H1 (cell line): ENCODE data around the gene RGS3. TPM values are rescaled to one million over a fixed set of nuclear protein-coding genes. Genes with fewer than 3 reads are reported as not detected.
A peak's percentile ranks its signal among the peaks of the same experiment; 100 is the strongest.

Experiments used
- CTCF ChIA-PET: fragments of 300-600 bp; sonication (Branson Sonifier 250); formaldehyde crosslinking; loops from one replicate; lab custom pipeline; 2021; ENCODE audit not compliant: partially characterized antibody; lab: Charles Lee
- POLR2A ChIA-PET: fragments of 300-600 bp; sonication (Branson Sonifier 250); formaldehyde crosslinking; loops from one replicate; lab custom pipeline; 2021; ENCODE audit warnings: inconsistent platforms; ENCODE audit not compliant: partially characterized antibody; lab: Charles Lee
- DNase-seq, 2 experiments: peaks; one replicate each; pipeline versions ENCODE4 v3.0.0 to v3.0.0-alpha.2; 2010 to 2022; ENCODE audit warnings: low spot score in 2 of 2, low read depth in 1 of 2, mixed read lengths in 1 of 2
- FAIRE-seq: peaks from 2 replicates; lab custom pipeline; 2011; peaks lifted over from hg19 to GRCh38; lab: Jason Lieb, UNC
- H2AFZ ChIP-seq: 2 replicates; pipeline ENCODE4 v1.8.1; 2012; ENCODE audit warnings: low read length, inconsistent platforms
- H2AK5ac ChIP-seq: 2 replicates; pipeline ENCODE4 v1.6.1; 2013; ENCODE audit warnings: low read depth, low read length
- H2BK120ac ChIP-seq: replicated peaks from 2 replicates; pipeline ENCODE3; 2013; ENCODE audit warnings: low read depth, low read length, inconsistent platforms
- H2BK12ac ChIP-seq: 2 replicates; pipeline ENCODE4 v1.6.1; 2013; ENCODE audit warnings: low read depth, low read length
- H2BK15ac ChIP-seq: 2 replicates; pipeline ENCODE4 v1.6.1; 2013; ENCODE audit warnings: low read length
- H2BK20ac ChIP-seq: 2 replicates; pipeline ENCODE4 v1.6.1; 2013; ENCODE audit warnings: low read length
- H2BK5ac ChIP-seq: 2 replicates; pipeline ENCODE4 v1.6.1; 2013; ENCODE audit warnings: low read depth, low read length
- H3K14ac ChIP-seq: 2 replicates; pipeline ENCODE4 v1.6.1; 2013; ENCODE audit warnings: inconsistent platforms; ENCODE audit not compliant: insufficient read length
- H3K18ac ChIP-seq: 2 replicates; pipeline ENCODE4 v1.6.1; 2013; ENCODE audit warnings: low read length; ENCODE audit errors: extremely low read depth
- H3K23ac ChIP-seq: 2 replicates; pipeline ENCODE4 v1.6.1; 2013; ENCODE audit warnings: inconsistent platforms; ENCODE audit not compliant: insufficient read length
- H3K23me2 ChIP-seq: 2 replicates; pipeline ENCODE4 v1.6.1; 2013; ENCODE audit warnings: low read depth, low read length
- H3K27ac ChIP-seq: 2 replicates; pipeline ENCODE4 v1.6.1; 2011; ENCODE audit warnings: low read depth, low read length, inconsistent platforms
- H3K27me3 ChIP-seq, 4 experiments: replicated peaks in 1 of 4; 1 replicate in 1 of 4; 2 replicates in 3 of 4; pipeline versions ENCODE4 v1.6.1 to v1.8.1; 2011 to 2013; ENCODE audit warnings: low read length in 3 of 4, mild to moderate bottlenecking in 3 of 4, inconsistent platforms in 2 of 4, mixed read lengths in 2 of 4, moderate library complexity in 1 of 4; ENCODE audit not compliant: control insufficient read depth in 3 of 4, insufficient read depth in 3 of 4; ENCODE audit errors: extremely low read depth in 1 of 4
- H3K36me3 ChIP-seq, 4 experiments: 2 replicates each; pipeline versions ENCODE4 v1.6.1 to v1.8.1; 2011 to 2013; ENCODE audit warnings: mild to moderate bottlenecking in 4 of 4, low read length in 3 of 4, moderate library complexity in 2 of 4, control low read depth in 1 of 4, inconsistent platforms in 1 of 4; ENCODE audit not compliant: insufficient read depth in 4 of 4, control insufficient read depth in 2 of 4
- H3K4ac ChIP-seq: replicated peaks from 2 replicates; pipeline ENCODE3; 2013; ENCODE audit warnings: low read length, low read depth, mixed read lengths, inconsistent platforms; ENCODE audit not compliant: insufficient read length
- H3K4me1 ChIP-seq, 4 experiments: replicated peaks in 1 of 4; 1 replicate in 1 of 4; 2 replicates in 3 of 4; pipeline versions ENCODE4 v1.6.1 to v1.8.1; 2011 to 2013; ENCODE audit warnings: low read length in 3 of 4, inconsistent platforms in 2 of 4, mixed read lengths in 1 of 4; ENCODE audit not compliant: insufficient read depth in 4 of 4, control insufficient read depth in 3 of 4
- H3K4me2 ChIP-seq, 2 experiments: 2 replicates each; pipeline versions ENCODE4 v1.6.1 to v1.8.1; 2011 to 2013; ENCODE audit warnings: low read depth in 2 of 2, low read length in 2 of 2, control low read depth in 1 of 2, inconsistent platforms in 1 of 2, mild to moderate bottlenecking in 1 of 2; ENCODE audit not compliant: insufficient read depth in 1 of 2
- H3K4me3 ChIP-seq, 4 experiments: fragments of 200-600, 300-600 bp in 1 of 4; sonication (generic), shearing (Covaris generic), sonication (Bioruptor Twin) in 1 of 4; 2 replicates each; pipeline versions ENCODE4 v1.5.1 to v1.8.1; 2011 to 2016; ENCODE audit warnings: low read length in 4 of 4, low read depth in 3 of 4, control low read depth in 2 of 4, inconsistent platforms in 2 of 4, mild to moderate bottlenecking in 2 of 4, mixed read lengths in 1 of 4, moderate library complexity in 1 of 4; ENCODE audit not compliant: insufficient read depth in 2 of 4; ENCODE audit errors: extremely low read depth in 1 of 4
- H3K56ac ChIP-seq: replicated peaks from 2 replicates; pipeline ENCODE3; 2013; ENCODE audit warnings: low read depth, mild to moderate bottlenecking, mixed read lengths, low read length, inconsistent platforms; ENCODE audit not compliant: insufficient read length
- H3K79me1 ChIP-seq: 2 replicates; pipeline ENCODE4 v1.6.1; 2013; ENCODE audit warnings: low read depth, low read length, control low read depth
- H3K79me2 ChIP-seq, 2 experiments: 2 replicates each; pipeline versions ENCODE4 v1.6.1 to v1.8.1; 2012 to 2013; ENCODE audit warnings: low read length in 2 of 2, mild to moderate bottlenecking in 2 of 2, inconsistent platforms in 1 of 2; ENCODE audit not compliant: insufficient read depth in 2 of 2, control insufficient read depth in 1 of 2
- H3K9ac ChIP-seq, 4 experiments: replicated peaks in 1 of 4; 1 replicate in 1 of 4; 2 replicates in 3 of 4; pipeline versions ENCODE4 v1.6.1 to v1.8.1; 2011 to 2013; ENCODE audit warnings: low read depth in 3 of 4, low read length in 3 of 4, control low read depth in 2 of 4, mild to moderate bottlenecking in 2 of 4, moderate library complexity in 2 of 4, inconsistent platforms in 1 of 4; ENCODE audit errors: extremely low read depth in 1 of 4
- H3K9me3 ChIP-seq, 2 experiments: 2 replicates each; pipeline versions ENCODE4 v1.6.1 to v1.8.1; 2012 to 2013; ENCODE audit warnings: mild to moderate bottlenecking in 2 of 2, moderate library complexity in 2 of 2, control low read depth in 1 of 2, inconsistent platforms in 1 of 2, low read depth in 1 of 2, low read length in 1 of 2, mixed read lengths in 1 of 2; ENCODE audit not compliant: insufficient read depth in 2 of 2
- H4K20me1 ChIP-seq, 2 experiments: replicated peaks in 1 of 2; 2 replicates each; pipeline versions ENCODE3 to v1.8.1; 2011 to 2013; ENCODE audit warnings: inconsistent platforms in 2 of 2, low read length in 2 of 2, mild to moderate bottlenecking in 1 of 2; ENCODE audit not compliant: insufficient read depth in 2 of 2, control insufficient read depth in 1 of 2
- H4K5ac ChIP-seq: 2 replicates; pipeline ENCODE4 v1.6.1; 2013; ENCODE audit warnings: low read length, low read depth, mixed read lengths, inconsistent platforms; ENCODE audit not compliant: insufficient read length
- H4K8ac ChIP-seq: 2 replicates; pipeline ENCODE4 v1.8.0; 2013; ENCODE audit warnings: mild to moderate bottlenecking, moderate library complexity, low read length, inconsistent platforms; ENCODE audit not compliant: insufficient read depth; ENCODE audit errors: extremely low read depth
- H4K91ac ChIP-seq: replicated peaks from 2 replicates; pipeline ENCODE3; 2013; ENCODE audit warnings: low read length, mixed read lengths, inconsistent platforms; ENCODE audit not compliant: insufficient read length
- ASH2L ChIP-seq: fragments of 200-600, 300-600 bp; sonication (generic); IDR thresholded peaks from one replicate; pipeline ENCODE4 v1.7.1; 2017; ENCODE audit warnings: low read length
- CREB1 ChIP-seq: IDR thresholded peaks from 2 replicates; pipeline ENCODE4 v1.6.1; 2012; ENCODE audit warnings: inconsistent platforms
- GTF2F1 ChIP-seq: IDR thresholded peaks from 2 replicates; pipeline ENCODE4 v1.6.1; 2012; ENCODE audit warnings: low read depth, low read length, improper control_type of control experiment, borderline replicate concordance
- MAFK ChIP-seq: IDR thresholded peaks from 2 replicates; pipeline ENCODE4 v1.6.1; 2012; ENCODE audit warnings: low read depth, mild to moderate bottlenecking, improper control_type of control experiment, low read length
- SRF ChIP-seq: IDR thresholded peaks from 2 replicates; pipeline ENCODE4 v1.6.1; 2011; ENCODE audit warnings: mild to moderate bottlenecking, low read depth, low read length, moderate library complexity
- WGBS, 2 experiments: shearing (Covaris generic) in 1 of 2; methylation state at CpG; one replicate each; pipeline versions ENCODE4 v1.1.6 to v1.1.7; 2013 to 2015; ENCODE audit warnings: low lambda C conversion rate in 2 of 2, mixed read lengths in 2 of 2, inconsistent platforms in 1 of 2, low coverage in 1 of 2, missing lambda C conversion rate in 1 of 2; ENCODE audit not compliant: insufficient replicate concordance in 2 of 2, insufficient coverage in 1 of 2, insufficient read length in 1 of 2; ENCODE audit errors: extremely low coverage in 1 of 2, missing lambda C conversion rate in 1 of 2; 5-methylcytosine and 5-hydroxymethylcytosine counted together
- polyA plus RNA-seq, 7 experiments: library from polyadenylated mRNA; depleted of rRNA in 3 of 7; stranded (reverse) in 5 of 7; unstranded in 2 of 7; fragments of >200 nt in 5 of 7; fragments of 200-250 nt in 2 of 7; gene quantifications; 1 replicate in 5 of 7; 2 replicates in 1 of 7; 4 replicates in 1 of 7; pipeline versions ENCODE4 v1.2.1 to v1.2.3, GENCODE V29; 2011 to 2013; ENCODE audit warnings: missing spikeins in 2 of 7, mixed read lengths in 2 of 7
- total RNA-seq: library from RNA; stranded (reverse); fragmentation: NEBNext Ultra II Directional; extraction: Animal tissue kit (Norgen Biotek cat#: 25700); gene quantifications from 2 replicates; pipeline ENCODE4 v1.2.1, GENCODE V29; 2021

Gene RGS3
- total and polyA plus RNA-seq, 2 of the 8 experiments (the other 6 are each of a cell fraction or from before 2014, with no cell fraction given): 12.6 to 18.2 TPM

- Histone ChIP-seq H3K4me1 (peaks cover 14 to 29% (median 18%) of the 10 kb centered on the region in 4 experiments), H2BK120ac (no peak overlapping the region), H3K23ac (no peak overlapping the region), H2BK12ac (no peak overlapping the region), H3K4me3 (no peak overlapping the region), H3K27me3 (no peaks in the 10 kb centered on the region; a peak in 2 of 7 replicates), H3K4ac (no peak overlapping the region), H4K91ac (no peak overlapping the region), H3K79me2 (no peaks in the 10 kb centered on the region), H3K14ac (no peak overlapping the region), H2BK5ac (0 out of 2 replicates have a peak overlapping the region, but pooled peaks have one; percentile 30), H3K18ac (no peak overlapping the region), H3K56ac (no peak overlapping the region), H3K9me3 (no peaks in the 10 kb centered on the region), H2AFZ (no peak overlapping the region), H2AK5ac (peak overlapping the region; percentile 82), H3K23me2 (no peaks in the 10 kb centered on the region), H4K8ac (no peak overlapping the region), H3K79me1 (0 out of 2 replicates have a peak, but pooled peaks cover 2% of the 10 kb centered on the region), H3K36me3 (no peaks in the 10 kb centered on the region), H3K9ac (no peak overlapping the region), H4K20me1 (no peaks in the 10 kb centered on the region), H2BK20ac (0 out of 2 replicates have a peak overlapping the region, but pooled peaks have one; percentile 32), H3K4me2 (no peak overlapping the region), H3K27ac (no peak overlapping the region), H2BK15ac (0 out of 2 replicates have a peak overlapping the region, but pooled peaks have one; percentile 40), H4K5ac (no peak overlapping the region)
- POLR2A ChIA-PET: interaction anchor here (1.3 kb wide), 1 partner anchor 31 kb away, joined by 3 read pairs; no protein-coding TSS in a partner anchor
- TF ChIP-seq SRF: no peak
- no peak for TF ChIP-seq ASH2L
- no peak for TF ChIP-seq MAFK
- no peak for TF ChIP-seq GTF2F1
- TF ChIP-seq CREB1: no peak
- WGBS, 2 experiments: 90% methylated on average over 9 of the region's 9 CpGs; no CpG with 5 or more reads in 1 of the 2 experiments
- no peak for FAIRE-seq
- no peak for DNase-seq
- CTCF ChIA-PET: interaction anchor here (0.6 to 5.8 kb wide), 6 partner anchors 10 to 245 kb away, joined by 3 to 27 read pairs (median 4); no protein-coding TSS in a partner anchor
These were observed 41.4 kb downstream of the RGS3 start for GRCh38 chr9:113504725-113505590.
